ENCODE results near the gene TPD52L1. TPM values are rescaled to one million over a fixed set of nuclear protein-coding genes. Genes with fewer than 3 reads are reported as not detected.
A peak's percentile ranks its signal among the peaks of the same experiment; 100 is the strongest.

The TPD52L1 gene
- total and polyA plus RNA-seq, 2 donors (not counting 3 experiments of a cell fraction or from before 2014, with no cell fraction given), result 0.29 to 0.37 TPM

- no peak overlapping the region for H2AFZ ChIP-seq (ENCODE audit: low read depth, low read length)
- no peak overlapping the region for H3K4me2 ChIP-seq (ENCODE audit: insufficient read depth, low read length)
- H3K9ac ChIP-seq (replicated peaks; ENCODE audit: extremely low read depth, insufficient read depth, low read length), result no peak overlapping the region
- FAIRE-seq, result no peak
- H3K9me1 ChIP-seq (replicated peaks; ENCODE audit: control insufficient read depth, extremely low read depth, insufficient read depth, low read length), result no peaks in the 10 kb centered on the region
- H3K9me3 ChIP-seq (replicated peaks; ENCODE audit: control insufficient read depth, insufficient read depth, low read length), result no peaks in the 10 kb centered on the region
- BruUV-seq (replicated peaks), result no TSS peak
- dilution Hi-C loops (cut with MboI; ENCODE audit: extremely low pct_ligation_motif_present, low sequenced_read_pairs), result no loop called here
- TF ChIP-seq POLR2AphosphoS5 (IDR thresholded peaks at IDR 0.05; ENCODE audit: insufficient read depth, low read depth, low read length), result no peak
- no peak for TF ChIP-seq CTCF (IDR thresholded peaks at IDR 0.05; ENCODE audit: extremely low read depth in 1 of 2, insufficient read depth in 1 of 2, low read depth in 1 of 2, low read length in 2 of 2)
- TF ChIP-seq JUN (IDR thresholded peaks at IDR 0.05; ENCODE audit: borderline replicate concordance, insufficient read depth, insufficient read length, low read depth), result no peak
- no peak for TF ChIP-seq MAX (IDR thresholded peaks at IDR 0.05; ENCODE audit: insufficient read depth, insufficient read length)
- no peak for TF ChIP-seq GATA2 (IDR thresholded peaks at IDR 0.05; ENCODE audit: insufficient read depth, insufficient read length, low read depth, low read length)
- no peak for TF ChIP-seq MYC (IDR thresholded peaks at IDR 0.05; ENCODE audit: low read depth, low read length)
- no peak for TF ChIP-seq EZH2 (IDR thresholded peaks at IDR 0.05; ENCODE audit: borderline replicate concordance, low read depth, low read length, severe bottlenecking)
- TF ChIP-seq FOS (IDR thresholded peaks at IDR 0.05; ENCODE audit: borderline replicate concordance, insufficient read depth, low read length), result no peak
- ChIA-PET CTCF (no interaction called here), POLR2A (no interaction called here)
- H3K4me3 ChIP-seq (replicated peaks in 1 of 3; ENCODE audit: insufficient read depth in 1 of 3, low read depth in 1 of 3, low read length in 3 of 3), result no peak overlapping the region
- no peaks in the 10 kb centered on the region for H4K20me1 ChIP-seq (replicated peaks; ENCODE audit: control insufficient read depth, extremely low read depth, insufficient read depth, low read length)
- no peaks in the 10 kb centered on the region for H3K79me2 ChIP-seq (ENCODE audit: control insufficient read depth, insufficient read depth, low read length)
- no peaks in the 10 kb centered on the region for H3K4me1 ChIP-seq (ENCODE audit: control insufficient read depth, extremely low read depth, insufficient read depth, low read length)
- no peaks in the 10 kb centered on the region for H3K27me3 ChIP-seq (ENCODE audit: control insufficient read depth in 2 of 2, insufficient read depth in 2 of 2, low read length in 2 of 2)
- H3K36me3 ChIP-seq (ENCODE audit: control insufficient read depth in 2 of 2, extremely low read depth in 1 of 2, insufficient read depth in 2 of 2, low read length in 2 of 2), result no peaks in the 10 kb centered on the region
- no peak overlapping the region for H3K27ac ChIP-seq (ENCODE audit: insufficient read depth, low read depth, low read length)
- DNase-seq (ENCODE audit: low read depth, low spot score), result peak; percentile 6
- intact Hi-C loops (cut with micrococcal nuclease), result no loop called here
Measured at GRCh38 chr6:125267806-125268523, 114.4 kb downstream of the TPD52L1 start.

Measured in endothelial cell of umbilical vein (primary cell).